Measurements from ENCODE around the gene CYSRT1. TPM values are rescaled to one million over a fixed set of nuclear protein-coding genes. Genes with fewer than 3 reads are reported as not detected.

Gene CYSRT1
- total RNA-seq, 1 experiment from 2014 or later = 1.0 TPM

DNA sequence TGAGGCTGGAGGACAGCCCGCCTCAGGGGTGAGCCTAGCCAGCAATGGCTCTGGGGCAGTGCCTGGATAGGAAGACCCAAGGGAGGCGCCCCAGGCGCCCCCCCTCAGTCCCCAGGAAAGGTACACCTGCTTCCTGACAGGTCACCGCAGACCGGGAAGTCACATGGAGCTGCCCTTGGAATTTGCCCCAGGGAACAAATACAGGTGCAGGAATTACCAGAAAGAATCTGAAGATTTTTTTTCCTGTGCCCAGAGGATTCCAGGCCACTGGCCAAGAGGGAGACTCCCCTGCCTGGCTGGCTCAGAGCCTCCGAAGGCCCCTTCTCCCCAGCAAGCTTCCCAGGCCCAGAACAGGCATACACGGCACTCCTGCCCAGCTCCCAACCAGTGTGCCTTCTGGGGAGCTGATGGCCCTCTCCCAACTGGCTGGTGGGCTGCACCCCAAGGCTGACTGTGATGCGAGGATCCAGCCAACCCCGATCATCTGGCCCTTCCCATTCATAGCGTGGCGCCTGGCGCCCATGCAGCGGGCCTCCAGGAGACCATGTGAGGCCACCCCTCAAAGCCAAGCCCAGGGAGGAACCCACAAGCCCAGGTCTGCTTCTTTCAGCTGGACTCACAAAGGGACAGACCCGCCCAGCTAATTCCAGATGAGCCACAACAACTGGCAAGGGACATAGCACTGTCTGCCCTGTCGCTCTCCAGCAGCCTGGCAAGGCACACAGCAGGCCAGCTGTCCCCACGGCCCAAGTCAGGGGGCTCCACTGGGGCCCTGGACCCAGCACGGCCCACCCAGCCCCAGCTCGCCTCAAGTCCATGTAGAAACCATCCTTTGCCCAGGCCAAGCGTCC is 26.7 kb upstream of the CYSRT1 start:
- H4K5ac ChIP-seq (ENCODE audit: insufficient read length, low read depth, low read length) = no peak overlapping the region
- WGBS (ENCODE audit: extremely low coverage, insufficient read length, low lambda C conversion rate) = no CpG with 5 or more reads among the region's 19 CpGs
- no peaks in the 10 kb centered on the region for H4K20me1 ChIP-seq (ENCODE audit: control insufficient read depth, insufficient read depth, insufficient read length)
- H3K27me3 ChIP-seq (ENCODE audit: insufficient read depth, low read length) = no peaks in the 10 kb centered on the region
- no peak overlapping the region for H3K4ac ChIP-seq (ENCODE audit: low read depth, low read length)
- TF ChIP-seq, protein P1, sequence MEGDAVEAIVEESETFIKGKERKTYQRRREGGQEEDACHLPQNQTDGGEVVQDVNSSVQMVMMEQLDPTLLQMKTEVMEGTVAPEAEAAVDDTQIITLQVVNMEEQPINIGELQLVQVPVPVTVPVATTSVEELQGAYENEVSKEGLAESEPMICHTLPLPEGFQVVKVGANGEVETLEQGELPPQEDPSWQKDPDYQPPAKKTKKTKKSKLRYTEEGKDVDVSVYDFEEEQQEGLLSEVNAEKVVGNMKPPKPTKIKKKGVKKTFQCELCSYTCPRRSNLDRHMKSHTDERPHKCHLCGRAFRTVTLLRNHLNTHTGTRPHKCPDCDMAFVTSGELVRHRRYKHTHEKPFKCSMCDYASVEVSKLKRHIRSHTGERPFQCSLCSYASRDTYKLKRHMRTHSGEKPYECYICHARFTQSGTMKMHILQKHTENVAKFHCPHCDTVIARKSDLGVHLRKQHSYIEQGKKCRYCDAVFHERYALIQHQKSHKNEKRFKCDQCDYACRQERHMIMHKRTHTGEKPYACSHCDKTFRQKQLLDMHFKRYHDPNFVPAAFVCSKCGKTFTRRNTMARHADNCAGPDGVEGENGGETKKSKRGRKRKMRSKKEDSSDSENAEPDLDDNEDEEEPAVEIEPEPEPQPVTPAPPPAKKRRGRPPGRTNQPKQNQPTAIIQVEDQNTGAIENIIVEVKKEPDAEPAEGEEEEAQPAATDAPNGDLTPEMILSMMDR (conservative IDR thresholded peaks at IDR 0.05) = no peak
- H3K4me3 Mint-ChIP-seq = peak overlapping the region; percentile 41 to 65; a peak in 4 of 5 replicates
- peaks cover 12 to 28% of the 10 kb centered on the region in 2 experiments for H3K4me1 Mint-ChIP-seq
- no peak overlapping the region for H2AFZ ChIP-seq (ENCODE audit: low read length)
- H3K79me2 ChIP-seq (ENCODE audit: insufficient read depth, low read length) = no peaks in the 10 kb centered on the region
- no peak overlapping the region for H2BK5ac ChIP-seq (ENCODE audit: insufficient read length, low read length)
- no peak overlapping the region for H3K14ac ChIP-seq (ENCODE audit: insufficient read depth, low read length)
- H3K18ac ChIP-seq (ENCODE audit: insufficient read length, low read depth, low read length) = no peak overlapping the region
- no peak overlapping the region for H3K27ac Mint-ChIP-seq
- H3K56ac ChIP-seq (ENCODE audit: insufficient read length, low read depth, low read length) = no peak overlapping the region
- peaks cover 2% of the 10 kb centered on the region; the same call in 1 of the 2 replicates for H3K27me3 Mint-ChIP-seq (ENCODE audit: low read depth)
- no peak overlapping the region for H2AK5ac ChIP-seq (ENCODE audit: insufficient read length, low read length)
- peaks cover 3% of the 10 kb centered on the region for H3K79me1 ChIP-seq (ENCODE audit: insufficient read depth, low read depth, low read length, poor library complexity, severe bottlenecking)
- H2BK120ac ChIP-seq (ENCODE audit: low read depth, low read length, poor library complexity, severe bottlenecking) = no peak overlapping the region
- H3K27ac ChIP-seq (ENCODE audit: insufficient read length, low read depth, low read length) = no peak overlapping the region
- no peaks in the 10 kb centered on the region for H3K4me1 ChIP-seq (ENCODE audit: insufficient read depth, low read length)
- no peaks in the 10 kb centered on the region for H3K9me3 Mint-ChIP-seq
- no peak for DNase-seq
- H3K36me3 Mint-ChIP-seq (ENCODE audit: insufficient read depth in 1 of 3, low read depth in 3 of 3) = no peaks in the 10 kb centered on the region; a peak in 1 of 7 replicates
- H2BK20ac ChIP-seq (ENCODE audit: low read depth, low read length, poor library complexity, severe bottlenecking) = no peak overlapping the region
- H2BK12ac ChIP-seq (ENCODE audit: insufficient read length, low read depth, low read length) = no peak overlapping the region
- H4K8ac ChIP-seq (replicated peaks; ENCODE audit: insufficient read length, low read depth, low read length) = no peak overlapping the region
- peaks cover 2% of the 10 kb centered on the region for H3K23me2 ChIP-seq (ENCODE audit: insufficient read length, low read depth, low read length, poor library complexity, severe bottlenecking)
- no peak overlapping the region for H2BK15ac ChIP-seq (ENCODE audit: low read depth, low read length)
- H3K9me3 ChIP-seq (ENCODE audit: control insufficient read depth, low read depth, low read length) = no peaks in the 10 kb centered on the region
- no peak overlapping the region for H3T11ph ChIP-seq (ENCODE audit: low read length)
- no peak overlapping the region for H4K91ac ChIP-seq (ENCODE audit: insufficient read length, low read depth, low read length)
- H3K23ac ChIP-seq (ENCODE audit: insufficient read length, low read depth, low read length) = no peak overlapping the region
- no peak overlapping the region for H3K4me2 ChIP-seq (ENCODE audit: insufficient read depth, insufficient read length, low read length)
- peak overlapping the region; percentile 5 for H3K9ac ChIP-seq (ENCODE audit: extremely low read depth, insufficient read length, low read length)

All from H9 (cell line).